SIG-M5 treated with dmso at 0.1 percent for 504 hours (cell line): ENCODE data around the gene CUBN.
A peak's percentile ranks its signal among the peaks of the same experiment; 100 is the strongest.

Source experiments
- DNase-seq: peaks from one replicate; lab custom pipeline; 2025; ENCODE audit not compliant: unreplicated experiment; lab: John Stamatoyannopoulos, UW

CUBN gene

DNA sequence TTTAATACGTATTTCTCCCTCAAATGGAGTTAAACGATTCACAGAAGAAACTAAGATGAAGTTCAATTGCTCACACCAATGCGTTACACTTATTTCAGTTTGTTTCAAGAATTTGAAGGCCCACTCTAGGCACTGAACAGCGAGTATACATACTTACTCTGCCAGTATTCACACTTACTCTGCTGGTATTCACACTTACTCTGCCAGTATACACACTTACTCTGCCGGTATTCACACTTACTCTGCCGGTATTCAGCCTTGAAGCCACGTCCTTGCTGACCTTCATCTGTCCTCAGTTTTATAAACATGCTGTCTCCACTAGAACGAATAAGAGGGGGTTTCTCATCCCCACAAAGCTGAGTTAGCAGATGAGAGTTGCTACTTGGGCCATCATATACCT is 86.0 kb downstream of the CUBN start:
- DNase-seq: no peak

DNA sequence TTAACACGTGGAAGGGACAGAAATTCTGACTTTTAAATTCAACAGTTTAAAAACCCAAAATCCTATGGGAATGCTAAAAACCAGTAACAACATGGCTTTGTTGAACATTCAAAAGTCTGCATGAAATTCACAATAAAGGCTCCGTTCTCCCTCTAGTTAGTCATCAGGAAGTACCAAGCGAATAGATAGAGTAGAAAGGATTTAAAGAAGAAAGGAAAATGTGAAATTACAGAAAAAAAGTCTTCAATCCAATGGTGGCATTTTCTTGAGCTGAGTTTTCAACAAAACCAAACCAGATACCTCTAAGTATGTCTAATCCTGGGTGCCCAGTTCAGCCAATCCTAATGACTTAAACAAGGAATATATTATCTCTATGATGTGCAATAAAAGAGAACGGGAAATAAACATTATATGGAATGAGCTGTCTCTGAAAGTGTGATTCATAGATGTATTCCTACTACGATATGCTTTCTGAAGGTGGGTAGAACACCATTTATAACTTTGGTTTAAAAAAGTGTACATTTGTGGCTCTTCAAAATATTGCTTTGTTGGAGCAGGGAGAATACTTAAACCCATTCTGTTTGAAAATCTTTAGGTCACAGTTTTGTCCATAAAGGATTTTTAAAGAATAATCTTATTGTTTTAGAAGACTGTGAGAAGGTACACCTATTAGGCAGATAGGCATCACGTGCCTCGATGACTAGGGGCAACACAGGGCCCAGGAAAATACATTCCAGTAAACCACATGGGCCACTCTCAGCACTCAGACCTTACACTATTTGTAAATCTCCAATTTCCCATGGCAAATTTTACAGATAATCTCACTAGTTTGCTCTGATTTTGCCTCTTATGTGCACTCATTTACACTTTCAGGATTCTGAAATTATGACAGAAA is 87.7 kb downstream of the CUBN start:
- DNase-seq: no peak

- DNase-seq: no peak
Observed at GRCh38 chr10:17038627-17039026, 91.0 kb downstream of the CUBN start.

- peak; percentile 3 for DNase-seq
Observed at GRCh38 chr10:17037910-17038309, 91.7 kb downstream of the CUBN start.

GRCh38 chr10:17035446-17035845 is 94.2 kb downstream of the CUBN start:
- no peak for DNase-seq

GRCh38 chr10:17033529-17034260 is 95.9 kb downstream of the CUBN start:
- DNase-seq: no peak

DNA sequence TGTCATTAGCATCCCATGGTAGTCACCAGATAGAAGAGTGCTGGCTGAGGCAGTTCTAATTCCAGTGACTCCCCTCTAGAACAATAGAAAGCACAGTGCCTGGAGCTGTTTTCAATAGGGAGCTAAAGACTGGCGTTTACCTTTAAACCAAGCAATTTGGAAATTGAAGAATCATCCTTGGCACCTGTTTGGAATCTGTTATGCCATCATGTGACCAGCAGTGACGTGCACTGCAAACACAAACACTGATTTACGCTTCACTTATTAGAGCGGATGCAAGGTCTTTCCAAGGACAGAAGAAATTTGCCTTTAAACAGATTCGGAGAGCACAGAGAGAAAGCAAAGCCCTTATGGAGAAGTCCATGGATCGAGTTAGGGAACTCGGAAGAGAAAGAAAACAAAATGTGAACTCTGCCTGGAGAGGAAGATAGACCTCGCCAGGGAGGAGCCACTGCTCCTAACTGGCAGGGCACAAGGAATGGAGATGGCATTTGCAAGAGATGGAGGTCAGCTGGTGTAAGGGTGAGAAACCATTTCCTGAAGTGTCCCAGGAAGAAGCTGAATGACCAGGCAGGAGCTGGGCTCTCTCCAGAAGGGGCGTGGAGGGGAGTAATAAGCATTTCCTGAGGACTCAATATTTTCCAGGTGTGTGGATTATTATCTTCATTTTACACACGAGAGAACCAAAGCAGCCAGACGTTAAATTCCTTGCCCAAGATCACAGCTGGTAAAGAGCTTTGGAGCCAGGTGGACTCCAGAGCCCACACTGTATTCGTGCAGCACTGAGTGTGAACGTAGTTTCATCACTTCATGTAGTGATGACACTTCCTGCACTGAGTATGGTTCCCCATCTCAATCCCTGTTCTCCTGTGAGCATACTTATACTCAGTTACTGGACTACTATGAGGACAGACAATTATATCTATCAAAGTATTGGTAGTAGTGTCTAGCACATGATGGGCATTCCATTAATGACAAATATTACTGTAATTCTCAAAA is 97.7 kb downstream of the CUBN start:
- no peak for DNase-seq

DNA sequence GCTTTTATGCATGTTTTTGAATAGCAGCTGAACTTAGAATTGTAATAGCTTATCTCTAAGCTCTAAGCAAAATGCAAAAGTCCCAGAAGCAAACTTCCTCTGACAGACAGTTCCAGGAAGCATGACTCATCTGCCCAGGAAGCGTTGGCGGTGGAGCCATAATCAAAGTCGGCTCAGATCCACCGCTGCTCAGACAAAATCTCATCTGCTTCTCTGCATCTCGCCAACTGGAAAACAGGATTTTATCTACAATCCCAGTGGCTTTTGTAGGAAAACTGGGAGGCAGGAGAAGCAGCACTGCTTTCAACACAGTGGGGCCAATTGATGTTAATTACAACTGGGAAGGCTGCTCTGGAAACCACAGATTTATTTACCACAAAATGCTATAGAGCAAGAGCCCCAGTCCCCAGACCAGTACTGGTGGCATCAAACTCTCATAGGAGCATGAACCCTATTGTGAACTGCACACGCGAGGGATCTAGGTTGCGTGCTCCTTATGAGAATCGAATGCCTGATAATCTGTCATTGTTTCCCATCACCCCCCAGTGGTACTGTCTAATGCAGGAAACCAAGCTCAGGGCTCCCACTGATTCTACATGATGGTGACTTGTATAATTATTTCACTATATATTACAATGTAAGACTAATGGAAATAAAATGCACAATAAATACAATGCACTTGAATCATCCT is 99.9 kb downstream of the CUBN start:
- DNase-seq: no peak

- DNase-seq: no peak
Observed at GRCh38 chr10:17029239-17029580, 100.4 kb downstream of the CUBN start.

DNA sequence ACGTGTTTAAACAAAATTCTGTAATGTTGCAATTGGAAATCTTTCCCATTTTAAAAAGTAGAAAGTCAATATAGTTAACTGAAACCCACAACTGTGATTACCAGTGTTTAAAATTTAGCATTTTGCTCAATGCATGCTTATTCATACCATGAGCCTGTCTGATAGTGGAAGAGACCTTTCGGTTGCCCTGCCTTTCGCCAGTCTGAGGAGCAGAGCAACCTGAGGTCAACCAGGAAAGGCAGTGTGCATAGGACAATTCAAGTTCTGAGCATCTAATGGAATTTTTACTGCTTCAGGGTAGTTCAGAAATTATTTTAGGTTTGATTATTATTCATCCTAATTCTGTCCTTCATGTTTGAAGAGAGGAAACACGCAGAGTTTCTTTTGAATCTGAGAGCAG is 100.8 kb downstream of the CUBN start:
- no peak for DNase-seq

DNA sequence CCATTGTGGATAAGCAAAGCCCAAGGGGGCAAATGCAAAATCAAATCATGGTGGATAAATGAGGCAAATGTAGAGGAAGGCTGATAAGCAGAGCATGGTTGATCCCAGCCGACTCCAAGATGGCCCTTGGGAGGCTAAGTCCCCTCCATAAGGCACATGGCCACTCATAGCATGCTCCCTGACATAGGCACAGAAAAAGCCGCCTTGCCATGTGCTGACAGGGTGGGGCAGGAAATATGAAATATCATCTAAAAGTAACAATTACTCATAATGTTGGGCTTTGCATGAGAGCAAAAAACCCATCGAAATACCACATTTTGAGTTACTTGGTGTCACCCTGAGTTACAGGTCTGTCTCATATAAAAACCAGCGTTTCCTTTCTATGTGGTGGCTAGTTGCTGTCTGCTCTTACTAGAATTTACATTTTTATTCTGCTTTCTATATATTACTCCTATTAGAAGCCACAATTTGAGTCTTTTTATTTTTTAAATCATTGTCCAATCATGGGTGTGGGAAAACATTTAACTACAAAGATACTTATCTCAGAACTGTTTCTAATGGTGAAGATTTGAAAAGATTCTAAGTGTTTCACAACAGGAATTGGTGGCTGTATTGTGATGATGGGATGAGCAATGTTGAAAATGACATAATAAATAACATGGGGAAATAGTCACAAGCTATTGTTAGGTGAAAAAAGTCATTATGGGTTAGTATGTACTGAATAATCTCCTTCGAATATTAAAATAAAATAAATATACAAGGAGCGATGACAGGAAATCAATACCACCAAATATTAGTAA is 102.7 kb downstream of the CUBN start:
- DNase-seq: no peak

- peak; percentile 11 for DNase-seq
Observed at GRCh38 chr10:17025444-17026295, 103.9 kb downstream of the CUBN start.

- no peak for DNase-seq
Observed at GRCh38 chr10:17024461-17024860, 105.2 kb downstream of the CUBN start.

- DNase-seq: peak; percentile 65
Observed at GRCh38 chr10:17023386-17024298, 106.0 kb downstream of the CUBN start.

DNA sequence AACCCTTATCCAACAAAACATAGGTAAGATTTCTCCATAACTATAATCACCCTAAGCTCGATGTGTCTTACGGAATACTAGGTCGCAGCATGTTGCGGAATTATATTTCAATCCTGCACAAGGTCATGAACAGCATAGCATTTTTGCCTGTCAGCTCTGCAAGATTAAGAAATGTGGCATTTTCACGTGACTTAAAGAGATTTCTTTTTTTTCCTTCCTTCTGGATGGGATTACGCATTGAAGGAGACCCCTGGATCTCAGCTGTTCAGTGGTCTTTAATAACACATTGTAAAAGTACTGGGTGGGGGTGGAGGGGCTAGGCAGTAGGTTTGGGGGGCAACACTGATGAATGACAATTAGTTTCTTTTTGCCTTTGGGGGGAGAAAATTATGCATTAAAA is 106.7 kb downstream of the CUBN start:
- no peak for DNase-seq

- DNase-seq: no peak
Observed at GRCh38 chr10:17022466-17022825, 107.2 kb downstream of the CUBN start.

DNA sequence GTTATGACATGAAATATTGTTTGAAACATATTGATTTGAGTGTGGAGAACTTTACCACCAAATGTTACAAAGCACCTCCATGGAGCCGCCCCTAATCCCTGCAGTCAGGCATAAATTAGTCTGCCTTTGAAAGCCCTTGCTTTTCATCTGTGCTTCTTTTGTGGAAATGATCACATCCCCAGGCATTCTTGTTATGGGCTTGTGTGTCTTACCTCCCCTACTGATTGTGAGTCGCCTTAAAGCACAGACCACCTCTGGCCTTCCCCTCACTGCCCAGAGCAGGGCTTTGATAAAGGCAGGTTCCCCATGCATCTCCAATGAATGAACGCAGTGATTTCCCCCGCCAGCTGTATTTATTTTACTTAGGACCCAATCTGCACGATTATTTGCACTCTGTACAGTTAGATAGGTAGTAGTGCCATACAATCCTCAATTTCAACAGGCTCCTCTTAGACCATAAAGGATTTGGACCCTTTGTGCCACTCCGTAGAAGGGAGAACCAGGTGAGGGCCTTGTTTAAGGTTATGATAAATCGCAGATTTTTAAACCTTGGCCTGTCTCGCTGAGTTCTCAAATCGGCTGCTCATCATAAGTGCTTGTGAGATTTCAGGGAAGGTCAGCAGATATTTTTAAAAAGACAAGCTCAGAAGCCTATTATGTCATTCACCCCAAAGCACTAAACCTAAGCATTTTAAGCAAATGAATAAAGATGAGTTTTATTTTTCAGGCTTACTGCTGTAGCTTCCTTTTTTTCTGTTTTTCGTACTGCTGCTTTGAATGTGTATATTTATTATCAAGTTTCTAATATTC is 107.8 kb downstream of the CUBN start:
- DNase-seq: no peak
